Natural killer cell (primary cell): ENCODE measurements around the gene GLO1. TPM values are rescaled to one million over a fixed set of nuclear protein-coding genes. Genes with fewer than 3 reads are reported as not detected.

Experiments used
- ATAC-seq, 3 donors: fragments of 150-1000 bp in 2 of 3; fragments of 200-7000 bp in 1 of 3; cut with Tn5 transposase; 1 replicate in 1 of 3; 2 replicates in 2 of 3; pipeline ENCODE4 v1.10.0; 2021; ENCODE audit warnings: mild to moderate bottlenecking in 2 of 3, moderate library complexity in 2 of 3
- DNase-seq, 2 donors: peaks; one replicate each; pipeline versions ENCODE4 v3.0.0 to v3.0.0-alpha.2; 2013 to 2021; ENCODE audit warnings: mixed read lengths in 1 of 2
- H3K27ac ChIP-seq: one replicate; pipeline ENCODE4 v1.5.1; 2013; ENCODE audit warnings: mild to moderate bottlenecking, low read length
- H3K27me3 ChIP-seq: one replicate; pipeline ENCODE4 v1.6.1; 2013; ENCODE audit warnings: low read length; ENCODE audit not compliant: control insufficient read depth, insufficient read depth
- H3K36me3 ChIP-seq: one replicate; pipeline ENCODE4 v1.6.1; 2013; ENCODE audit warnings: low read length; ENCODE audit not compliant: control insufficient read depth, insufficient read depth
- H3K4me1 ChIP-seq: one replicate; pipeline ENCODE4 v1.6.1; 2013; ENCODE audit warnings: low read length; ENCODE audit not compliant: control insufficient read depth, insufficient read depth
- H3K4me3 ChIP-seq: one replicate; pipeline ENCODE4 v1.5.1; 2013; ENCODE audit warnings: low read length
- H3K9me3 ChIP-seq: one replicate; pipeline ENCODE4 v1.6.1; 2013; ENCODE audit warnings: low read length; ENCODE audit not compliant: control insufficient read depth, insufficient read depth
- H3K27ac Mint-ChIP-seq, 2 donors: one replicate each; pipeline ENCODE4 v1.8.0; 2022; ENCODE audit warnings: mild to moderate bottlenecking in 2 of 2, mixed read lengths in 2 of 2, moderate library complexity in 1 of 2
- H3K27me3 Mint-ChIP-seq, 2 donors: one replicate each; pipeline ENCODE4 v1.8.0; 2022; ENCODE audit warnings: low read depth in 2 of 2, mixed read lengths in 2 of 2
- H3K36me3 Mint-ChIP-seq: one replicate; pipeline ENCODE4 v1.8.0; 2022; ENCODE audit warnings: mixed read lengths
- H3K4me1 Mint-ChIP-seq, 2 donors: one replicate each; pipeline ENCODE4 v1.8.0; 2022; ENCODE audit warnings: mixed read lengths in 2 of 2
- H3K4me3 Mint-ChIP-seq: one replicate; pipeline ENCODE4 v1.8.0; 2022; ENCODE audit warnings: mild to moderate bottlenecking, moderate library complexity, mixed read lengths
- H3K9me3 Mint-ChIP-seq, 2 donors: one replicate each; pipeline ENCODE4 v1.8.0; 2022; ENCODE audit warnings: mixed read lengths in 2 of 2
- WGBS: methylation state at CpG from one replicate; pipeline ENCODE4 v1.1.7; 2013; ENCODE audit warnings: missing lambda C conversion rate; ENCODE audit not compliant: insufficient coverage; 5-methylcytosine and 5-hydroxymethylcytosine counted together
- intact Hi-C: fragments of 100-400 bp; cut with micrococcal nuclease; formaldehyde crosslinking; loops from one replicate; pipeline ENCODE4 v1.14.2; 2022
- total RNA-seq, 4 donors: library from RNA; stranded (reverse); fragments of 120-200 nt in 1 of 4; gene quantifications; one replicate each; pipeline versions ENCODE4 v1.2.3 to v1.2.4, GENCODE V29; 2013 to 2022
- TF ChIP-seq, protein P1 (sequence below): fragments of 200-600 bp; IDR thresholded peaks from one replicate; pipeline ENCODE4 v1.8.0; 2022; ENCODE audit warnings: antibody characterized with exemption

Gene GLO1
- total RNA-seq, 3 donors from 2014 or later (not counting 1 experiment from before 2014, with no cell fraction given): 24.2 to 31.3 (median 27.6) TPM

DNA sequence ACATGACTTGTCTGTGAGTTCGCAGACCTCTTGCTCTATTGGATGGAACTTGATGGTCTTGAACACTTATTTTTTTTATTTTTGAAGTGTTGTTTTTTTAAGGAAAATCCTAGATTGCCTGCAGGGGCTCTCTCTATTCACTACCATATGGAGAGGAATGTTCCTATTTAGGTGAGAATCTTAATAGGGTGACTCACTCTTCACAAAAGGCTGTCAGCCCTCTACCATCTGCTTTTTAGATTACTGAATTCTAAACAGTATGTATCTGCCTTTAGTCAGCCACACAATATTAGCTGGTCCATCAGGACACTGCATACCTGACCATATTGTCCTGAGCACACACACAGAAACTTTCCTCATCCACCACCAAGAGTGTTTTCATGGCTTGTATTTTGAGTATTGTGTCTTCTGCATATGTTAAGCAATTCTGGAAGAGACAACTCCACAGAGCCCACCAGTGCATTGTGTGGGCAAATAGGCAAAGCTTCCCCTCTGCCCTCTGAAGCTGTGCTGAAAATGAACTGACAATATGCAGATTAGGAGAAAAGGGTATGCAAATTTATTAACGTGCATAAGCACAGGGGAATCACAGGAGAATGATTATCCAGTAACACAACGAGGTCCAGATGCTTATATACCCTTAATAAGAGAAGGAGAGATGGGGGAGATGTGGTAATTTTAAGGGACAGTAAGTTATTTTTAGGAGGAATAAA is 56.6 kb downstream of the GLO1 start:
- H3K27ac Mint-ChIP-seq: no peak overlapping the region
- DNase-seq: no peak
- no peak overlapping the region for H3K27ac ChIP-seq
- TF ChIP-seq, protein P1, sequence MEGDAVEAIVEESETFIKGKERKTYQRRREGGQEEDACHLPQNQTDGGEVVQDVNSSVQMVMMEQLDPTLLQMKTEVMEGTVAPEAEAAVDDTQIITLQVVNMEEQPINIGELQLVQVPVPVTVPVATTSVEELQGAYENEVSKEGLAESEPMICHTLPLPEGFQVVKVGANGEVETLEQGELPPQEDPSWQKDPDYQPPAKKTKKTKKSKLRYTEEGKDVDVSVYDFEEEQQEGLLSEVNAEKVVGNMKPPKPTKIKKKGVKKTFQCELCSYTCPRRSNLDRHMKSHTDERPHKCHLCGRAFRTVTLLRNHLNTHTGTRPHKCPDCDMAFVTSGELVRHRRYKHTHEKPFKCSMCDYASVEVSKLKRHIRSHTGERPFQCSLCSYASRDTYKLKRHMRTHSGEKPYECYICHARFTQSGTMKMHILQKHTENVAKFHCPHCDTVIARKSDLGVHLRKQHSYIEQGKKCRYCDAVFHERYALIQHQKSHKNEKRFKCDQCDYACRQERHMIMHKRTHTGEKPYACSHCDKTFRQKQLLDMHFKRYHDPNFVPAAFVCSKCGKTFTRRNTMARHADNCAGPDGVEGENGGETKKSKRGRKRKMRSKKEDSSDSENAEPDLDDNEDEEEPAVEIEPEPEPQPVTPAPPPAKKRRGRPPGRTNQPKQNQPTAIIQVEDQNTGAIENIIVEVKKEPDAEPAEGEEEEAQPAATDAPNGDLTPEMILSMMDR: no peak
- WGBS: 85% methylated on average over 3 of the region's 3 CpGs
- H3K36me3 ChIP-seq: no peaks in the 10 kb centered on the region
- ATAC-seq: no peak
- H3K4me3 Mint-ChIP-seq: no peak overlapping the region
- no peaks in the 10 kb centered on the region for H3K9me3 Mint-ChIP-seq
- no peak overlapping the region for H3K4me3 ChIP-seq
- no peaks in the 10 kb centered on the region for H3K9me3 ChIP-seq
- H3K27me3 Mint-ChIP-seq: no peaks in the 10 kb centered on the region
- no peaks in the 10 kb centered on the region for H3K4me1 ChIP-seq
- intact Hi-C loops: no loop called here
- H3K27me3 ChIP-seq: no peaks in the 10 kb centered on the region
- H3K36me3 Mint-ChIP-seq: no peaks in the 10 kb centered on the region
- no peaks in the 10 kb centered on the region for H3K4me1 Mint-ChIP-seq

DNA sequence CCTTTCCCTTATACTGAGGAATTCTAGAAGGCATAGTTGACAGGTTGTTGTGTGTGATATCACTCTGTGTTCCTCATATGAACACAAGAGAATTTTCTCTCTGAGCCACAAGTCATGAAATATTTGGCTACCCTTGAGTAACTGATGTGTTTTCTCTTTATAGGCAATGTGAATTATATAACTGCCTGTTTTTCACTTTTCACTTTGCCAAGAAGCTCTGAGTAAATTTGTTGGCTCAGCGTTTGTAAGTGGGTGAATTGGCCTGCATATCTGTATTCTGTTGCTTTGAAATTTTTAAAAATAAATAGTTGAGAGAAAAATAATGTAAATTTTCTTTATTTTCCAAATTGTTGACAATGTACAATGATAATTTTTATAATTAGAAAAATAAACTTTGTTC is 58.0 kb downstream of the GLO1 start:
- H3K4me3 ChIP-seq: no peak overlapping the region
- DNase-seq (no peak), ATAC-seq (no peak)
- H3K27ac ChIP-seq: no peak overlapping the region
- intact Hi-C loops: no loop called here
- H3K27me3 ChIP-seq: no peaks in the 10 kb centered on the region
- no peaks in the 10 kb centered on the region for H3K36me3 ChIP-seq
- Mint-ChIP-seq H3K4me3 (no peak overlapping the region), H3K4me1 (peaks cover 7 to 12% of the 10 kb centered on the region in 2 donors), H3K9me3 (no peaks in the 10 kb centered on the region), H3K27me3 (no peaks in the 10 kb centered on the region), H3K27ac (no peak overlapping the region), H3K36me3 (no peaks in the 10 kb centered on the region)
- TF ChIP-seq, protein P1: no peak
- no CpG with 5 or more reads among the region's 1 CpG for WGBS
- H3K4me1 ChIP-seq: peaks cover 11% of the 10 kb centered on the region
- H3K9me3 ChIP-seq: no peaks in the 10 kb centered on the region

DNA sequence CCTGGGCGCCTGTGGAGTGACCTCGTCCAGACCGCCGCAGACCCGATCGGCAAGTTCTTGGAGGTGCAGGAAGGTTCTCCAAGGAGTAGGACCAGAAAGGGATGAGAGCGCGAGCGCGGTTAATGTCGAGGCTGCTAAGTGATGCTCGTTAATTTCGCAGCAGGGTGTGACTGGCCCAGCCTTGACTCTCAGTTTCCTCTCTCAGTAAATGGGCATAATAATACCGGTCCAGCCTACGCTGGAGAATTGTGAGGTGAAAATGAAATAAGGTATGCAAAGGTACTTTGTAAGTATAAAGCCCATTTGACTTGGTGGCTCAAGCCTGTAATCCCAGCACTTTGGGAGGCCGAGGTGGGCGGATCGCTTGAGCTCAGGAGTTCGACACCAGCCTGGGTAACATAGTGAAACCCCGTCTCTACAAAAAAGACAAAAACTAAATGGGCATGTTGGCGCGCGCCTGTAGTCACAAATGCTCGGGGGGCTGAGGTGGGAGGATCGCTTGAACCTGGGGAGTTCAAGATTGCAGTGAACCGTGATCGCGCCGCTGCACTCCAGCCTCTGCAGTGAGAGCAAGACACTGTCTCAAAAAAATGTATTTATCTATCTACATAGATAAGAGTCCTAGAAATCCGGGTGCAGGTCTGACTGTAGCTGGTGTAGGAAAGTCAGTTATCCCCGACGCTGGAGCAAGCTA is 62.6 kb downstream of the GLO1 start:
- no peaks in the 10 kb centered on the region for H3K27me3 ChIP-seq
- peak overlapping the region; percentile 74 for H3K4me3 ChIP-seq
- H3K36me3 ChIP-seq: no peaks in the 10 kb centered on the region
- peaks cover 18% of the 10 kb centered on the region for H3K4me1 ChIP-seq
- TF ChIP-seq, protein P1: no peak
- intact Hi-C loops: no loop called here
- no peaks in the 10 kb centered on the region for H3K9me3 ChIP-seq
- DNase-seq (peak in 1 of 2 donors; percentile 22), ATAC-seq (no peak)
- peak overlapping the region; percentile 87 for H3K4me3 Mint-ChIP-seq
- no peaks in the 10 kb centered on the region for H3K9me3 Mint-ChIP-seq
- no peaks in the 10 kb centered on the region for H3K36me3 Mint-ChIP-seq
- H3K27ac Mint-ChIP-seq: peak overlapping the region; percentile 87 to 91
- H3K27ac ChIP-seq: peak overlapping the region; percentile 98
- WGBS: 16% methylated on average over 27 of the region's 32 CpGs
- H3K27me3 Mint-ChIP-seq: no peaks in the 10 kb centered on the region
- H3K4me1 Mint-ChIP-seq: peaks cover 41 to 49% of the 10 kb centered on the region in 2 donors
